Endothelial cell of umbilical vein (primary cell): ENCODE results near the gene ATP8A1. TPM values are rescaled to one million over a fixed set of nuclear protein-coding genes. Genes with fewer than 3 reads are reported as not detected.

Source experiments
- BruUV-seq: library from RNA; stranded (reverse); fragments of 400-500 nt; replicated peaks from 2 replicates; lab custom pipeline; 2021; lab: Mats Ljungman, UMichigan
- CTCF ChIA-PET: fragments of 300-600, 350-600 bp; sonication (Branson Sonifier 250); formaldehyde crosslinking; loops from one replicate; lab custom pipeline; 2021; ENCODE audit warnings: antibody characterized with exemption, inconsistent platforms; lab: Charles Lee
- POLR2A ChIA-PET: fragments of 300-600, 350-600 bp; sonication (Branson Sonifier 250); formaldehyde crosslinking; loops from one replicate; lab custom pipeline; 2021; ENCODE audit warnings: antibody characterized with exemption, inconsistent platforms; lab: Charles Lee
- DNase-seq: peaks from one replicate; pipeline ENCODE4 v3.0.0-alpha.2; 2011; ENCODE audit warnings: low read depth, low spot score
- FAIRE-seq: peaks from 2 replicates; lab custom pipeline; 2011; peaks lifted over from hg19 to GRCh38; lab: Jason Lieb, UNC
- H2AFZ ChIP-seq: 2 replicates; pipeline ENCODE4 v1.6.0; 2012; ENCODE audit warnings: low read depth, low read length, control low read depth, inconsistent platforms
- H3K27ac ChIP-seq: 2 replicates; pipeline ENCODE4 v1.5.1; 2011; ENCODE audit warnings: low read depth, mild to moderate bottlenecking, control low read depth, low read length, moderate library complexity; ENCODE audit not compliant: insufficient read depth
- H3K27me3 ChIP-seq, 2 experiments: 2 replicates each; pipeline versions ENCODE4 v1.6.0 to v1.6.1; 2011; ENCODE audit warnings: low read length in 2 of 2, mixed read lengths in 1 of 2; ENCODE audit not compliant: control insufficient read depth in 2 of 2, insufficient read depth in 2 of 2
- H3K36me3 ChIP-seq, 2 experiments: 2 replicates in 1 of 2; 3 replicates in 1 of 2; pipeline ENCODE4 v1.5.1; 2011; ENCODE audit warnings: low read length in 2 of 2, mild to moderate bottlenecking in 1 of 2, moderate library complexity in 1 of 2; ENCODE audit not compliant: control insufficient read depth in 2 of 2, insufficient read depth in 2 of 2; ENCODE audit errors: extremely low read depth in 1 of 2
- H3K4me1 ChIP-seq: 3 replicates; pipeline ENCODE4 v1.5.1; 2011; ENCODE audit warnings: mild to moderate bottlenecking, low read length; ENCODE audit not compliant: control insufficient read depth, insufficient read depth; ENCODE audit errors: extremely low read depth
- H3K4me2 ChIP-seq: 2 replicates; pipeline ENCODE4 v1.6.1; 2011; ENCODE audit warnings: low read length, control low read depth, mixed read lengths; ENCODE audit not compliant: insufficient read depth
- H3K4me3 ChIP-seq, 3 experiments: fragments of 200-600 bp in 1 of 3; sonication (generic), shearing (Covaris generic) in 1 of 3; replicated peaks in 1 of 3; 2 replicates each; pipeline ENCODE4 v1.5.1; 2011 to 2016; ENCODE audit warnings: control low read depth in 3 of 3, low read length in 3 of 3, mild to moderate bottlenecking in 2 of 3, inconsistent platforms in 1 of 3, low read depth in 1 of 3, moderate library complexity in 1 of 3; ENCODE audit not compliant: insufficient read depth in 1 of 3
- H3K79me2 ChIP-seq: 2 replicates; pipeline ENCODE4 v1.6.0; 2012; ENCODE audit warnings: low read length, inconsistent platforms; ENCODE audit not compliant: control insufficient read depth, insufficient read depth
- H3K9ac ChIP-seq: replicated peaks from 2 replicates; pipeline ENCODE3; 2011; ENCODE audit warnings: low read length, control low read depth; ENCODE audit not compliant: insufficient read depth; ENCODE audit errors: extremely low read depth
- H3K9me1 ChIP-seq: replicated peaks from 3 replicates; pipeline ENCODE4 v1.6.0; 2011; ENCODE audit warnings: mild to moderate bottlenecking, low read length; ENCODE audit not compliant: control insufficient read depth, insufficient read depth; ENCODE audit errors: extremely low read depth
- H3K9me3 ChIP-seq: replicated peaks from 2 replicates; pipeline ENCODE4 v1.5.1; 2012; ENCODE audit warnings: low read length, inconsistent platforms; ENCODE audit not compliant: control insufficient read depth, insufficient read depth
- H4K20me1 ChIP-seq: replicated peaks from 2 replicates; pipeline ENCODE3; 2011; ENCODE audit warnings: mild to moderate bottlenecking, low read length; ENCODE audit not compliant: control insufficient read depth, insufficient read depth; ENCODE audit errors: extremely low read depth
- CTCF ChIP-seq, 2 donors: IDR thresholded peaks; 1 replicate in 1 of 2; 2 replicates in 1 of 2; pipeline ENCODE4 v1.5.1; 2011; ENCODE audit warnings: low read length in 2 of 2, mild to moderate bottlenecking in 2 of 2, moderate library complexity in 2 of 2, control low read depth in 1 of 2, inconsistent platforms in 1 of 2, low read depth in 1 of 2; ENCODE audit not compliant: insufficient read depth in 1 of 2; ENCODE audit errors: extremely low read depth in 1 of 2
- EZH2 ChIP-seq: IDR thresholded peaks from 2 replicates; pipeline ENCODE4 v1.6.1; 2012; ENCODE audit warnings: borderline replicate concordance, low read depth, mild to moderate bottlenecking, moderate library complexity, low read length, inconsistent platforms; ENCODE audit not compliant: severe bottlenecking
- FOS ChIP-seq: IDR thresholded peaks from 2 replicates; pipeline ENCODE4 v1.6.1; 2011; ENCODE audit warnings: mild to moderate bottlenecking, low read length, moderate library complexity, borderline replicate concordance; ENCODE audit not compliant: insufficient read depth
- GATA2 ChIP-seq: IDR thresholded peaks from 2 replicates; pipeline ENCODE4 v1.7.0; 2011; ENCODE audit warnings: low read depth, mild to moderate bottlenecking, moderate library complexity, mixed read lengths, low read length; ENCODE audit not compliant: insufficient read length, insufficient read depth
- JUN ChIP-seq: IDR thresholded peaks from 2 replicates; pipeline ENCODE4 v1.6.1; 2011; ENCODE audit warnings: borderline replicate concordance, low read depth; ENCODE audit not compliant: insufficient read length, insufficient read depth
- MYC ChIP-seq: IDR thresholded peaks from one replicate; pipeline ENCODE4 v1.6.1; 2011; ENCODE audit warnings: mild to moderate bottlenecking, low read depth, low read length
- POLR2A ChIP-seq: IDR thresholded peaks from 2 replicates; pipeline ENCODE4 v1.6.1; 2012; ENCODE audit warnings: low read depth, mild to moderate bottlenecking, control low read depth, low read length
- POLR2AphosphoS5 ChIP-seq: IDR thresholded peaks from 2 replicates; pipeline ENCODE4 v1.6.1; 2012; ENCODE audit warnings: low read depth, mild to moderate bottlenecking, control low read depth, low read length, moderate library complexity; ENCODE audit not compliant: insufficient read depth
- dilution Hi-C: fragments of 300-500 bp; cut with MboI; formaldehyde crosslinking; loops from one replicate; pipeline ENCODE4 v1.15.0; 2019; ENCODE audit warnings: low sequenced_read_pairs; ENCODE audit not compliant: extremely low pct_ligation_motif_present
- intact Hi-C: fragments of 100-400 bp; cut with micrococcal nuclease; formaldehyde crosslinking; loops from one replicate; pipeline ENCODE4 v1.10.0; 2022
- polyA plus RNA-seq, 4 experiments: library from polyadenylated mRNA; depleted of rRNA in 3 of 4; stranded (reverse) in 3 of 4; unstranded in 1 of 4; fragments of >200 nt; gene quantifications; 2 replicates each; pipeline versions ENCODE4 v1.2.1 to v1.2.3, GENCODE V29; 2011 to 2012; ENCODE audit warnings: missing spikeins in 1 of 4
- total RNA-seq: library from RNA; stranded (reverse); gene quantifications from 2 replicates; pipeline ENCODE4 v1.2.3, GENCODE V29; 2021
- TF ChIP-seq, protein P1 (sequence below): IDR thresholded peaks from 2 replicates; pipeline ENCODE4 v1.6.1; 2011; ENCODE audit not compliant: insufficient read depth, insufficient read length

ATP8A1 gene
- total and polyA plus RNA-seq, 2 donors (not counting 3 experiments of a cell fraction or from before 2014, with no cell fraction given): 0.97 to 11.5 TPM

DNA sequence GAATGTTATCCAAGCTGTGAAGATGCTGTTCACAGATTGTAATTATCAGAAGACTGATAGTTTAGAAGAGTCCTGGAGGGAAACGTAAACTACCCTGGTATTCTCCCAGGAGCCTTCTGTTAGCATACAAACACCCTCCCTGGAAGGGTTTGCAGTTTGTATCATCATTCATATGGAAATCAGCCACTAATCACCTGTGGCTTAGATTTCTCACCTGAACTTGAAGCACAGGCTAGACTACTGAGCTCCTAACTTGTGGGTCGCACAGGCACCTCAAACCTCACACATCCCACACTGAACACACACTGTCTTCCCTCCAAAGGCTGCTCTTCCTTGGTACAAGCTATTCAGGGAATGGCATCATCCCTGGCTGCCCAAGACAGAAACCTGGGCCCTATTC lies 228.9 kb downstream of the ATP8A1 start:
- Histone ChIP-seq H3K9me3 (no peaks in the 10 kb centered on the region), H3K27me3 (no peaks in the 10 kb centered on the region), H3K36me3 (no peaks in the 10 kb centered on the region), H3K4me2 (no peak overlapping the region), H2AFZ (no peak overlapping the region), H3K9me1 (no peaks in the 10 kb centered on the region), H4K20me1 (no peaks in the 10 kb centered on the region), H3K4me1 (no peaks in the 10 kb centered on the region), H3K27ac (no peak overlapping the region), H3K79me2 (no peaks in the 10 kb centered on the region), H3K9ac (no peak overlapping the region), H3K4me3 (no peak overlapping the region)
- dilution Hi-C loops: no loop called here
- no peak for FAIRE-seq
- no peak for TF ChIP-seq POLR2AphosphoS5
- TF ChIP-seq FOS: no peak
- no peak for TF ChIP-seq GATA2
- TF ChIP-seq CTCF (IDR thresholded peaks at IDR 0.05; ENCODE audit: extremely low read depth in 1 of 2, insufficient read depth in 1 of 2, low read depth in 1 of 2, low read length in 2 of 2): no peak
- TF ChIP-seq EZH2: no peak
- TF ChIP-seq JUN: no peak
- no peak for TF ChIP-seq POLR2A
- TF ChIP-seq MYC: no peak
- TF ChIP-seq, protein P1, sequence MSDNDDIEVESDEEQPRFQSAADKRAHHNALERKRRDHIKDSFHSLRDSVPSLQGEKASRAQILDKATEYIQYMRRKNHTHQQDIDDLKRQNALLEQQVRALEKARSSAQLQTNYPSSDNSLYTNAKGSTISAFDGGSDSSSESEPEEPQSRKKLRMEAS: no peak
- POLR2A ChIA-PET: no interaction called here
- DNase-seq: no peak
- intact Hi-C loops: no loop called here
- BruUV-seq: no TSS peak
- CTCF ChIA-PET: no interaction called here
